Hematopoietic multipotent progenitor cell treated with erythropoietin and hydrocortisone succinate and interleukin-3 and kit ligand, for 6 days (in vitro differentiated cells): Measurements from ENCODE around the gene FRMPD2.
"Not testable (repeated sequence)": the region's sequence is repeated elsewhere in the genome, so short reads cannot be mapped to it uniquely, and the experiment has no call there.

Source experiments
- DNase-seq: peaks from one replicate; pipeline ENCODE4 v3.0.0-alpha.2; 2015

FRMPD2 gene

DNA sequence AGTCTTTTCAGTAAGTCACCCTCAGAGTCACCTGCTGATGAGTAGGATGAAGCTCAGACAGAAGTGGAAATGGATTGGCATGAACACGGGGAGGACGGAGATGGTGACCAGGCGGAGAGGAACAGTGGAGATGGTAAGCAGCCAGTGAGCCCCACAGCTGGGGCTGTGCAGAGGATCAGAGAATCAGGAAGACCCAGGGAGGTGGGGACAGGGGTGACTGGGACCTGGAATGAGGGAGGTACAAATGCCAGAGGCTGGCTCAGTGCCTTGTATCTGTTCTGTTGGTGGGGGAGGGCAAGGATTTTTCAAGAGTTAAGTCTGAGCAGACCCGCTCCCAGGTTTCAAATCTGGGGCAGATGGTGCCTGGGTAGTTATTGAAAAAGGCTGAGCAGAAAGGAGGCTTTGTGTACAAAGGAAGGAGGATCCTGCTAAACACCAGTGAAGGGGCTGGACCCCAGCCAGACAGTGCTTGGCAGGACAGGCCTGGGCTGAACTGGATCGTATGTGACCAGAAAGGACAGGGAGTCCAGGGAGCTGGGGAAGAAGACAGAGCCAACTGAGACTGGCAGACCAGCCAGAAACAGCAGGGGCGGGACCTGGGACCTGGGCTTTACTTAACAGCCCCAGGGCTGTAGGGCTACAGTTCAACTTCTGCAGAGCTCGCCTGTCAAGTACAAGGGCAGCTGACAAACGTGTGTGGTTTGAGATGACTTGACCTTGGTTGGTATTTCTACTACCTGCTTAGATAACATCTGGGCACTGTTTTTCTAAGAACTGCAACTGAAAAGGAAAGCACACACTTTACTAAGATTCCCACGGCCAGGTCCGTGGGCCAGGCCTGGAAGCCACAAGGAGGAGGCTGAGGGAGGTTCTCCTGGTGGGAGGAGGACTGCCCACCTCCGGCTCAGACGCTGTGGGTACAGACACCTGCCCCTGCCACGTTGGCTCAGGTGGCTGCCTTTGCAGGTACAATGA lies 13.2 kb upstream of the FRMPD2 start:
- DNase-seq: no peak

DNA sequence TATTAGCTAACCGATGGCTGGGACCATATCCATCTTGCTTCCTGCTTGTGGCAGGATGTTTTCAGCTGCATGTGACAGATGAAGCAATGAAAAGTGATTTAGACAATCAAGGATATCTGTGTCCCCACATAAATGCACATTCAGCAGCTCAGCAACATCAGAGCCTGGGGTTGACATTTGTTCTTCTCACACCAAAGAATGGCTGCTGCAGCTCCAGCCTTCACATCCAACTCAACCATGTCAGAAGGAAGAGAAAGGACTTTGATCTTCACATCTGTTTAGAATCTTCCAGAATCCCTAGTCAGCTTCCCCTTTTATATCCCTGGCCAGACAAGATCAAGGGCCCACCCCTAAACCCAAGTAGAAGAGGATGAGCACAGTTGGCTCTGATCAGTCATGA lies 11.9 kb upstream of the FRMPD2 start:
- no peak for DNase-seq

DNA sequence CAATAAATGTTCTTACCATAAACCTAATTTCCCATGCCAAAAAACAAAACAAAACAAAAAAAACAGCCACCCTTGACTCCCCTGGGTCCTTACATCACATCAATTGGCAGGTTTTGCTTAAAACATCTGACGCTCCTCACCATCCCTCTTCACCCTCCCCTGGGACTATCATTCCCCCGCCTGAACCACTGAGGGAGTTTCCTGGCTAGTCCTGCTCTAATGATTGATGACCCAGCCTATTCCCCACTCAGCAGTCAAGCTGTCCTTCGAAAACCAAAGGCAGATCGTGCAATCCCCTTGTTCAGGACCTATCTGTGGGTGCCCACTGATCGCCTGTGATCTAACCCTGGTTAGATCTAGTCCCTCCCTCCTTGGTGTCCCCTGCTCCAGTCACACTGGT lies 11.2 kb upstream of the FRMPD2 start:
- DNase-seq: no peak

DNA sequence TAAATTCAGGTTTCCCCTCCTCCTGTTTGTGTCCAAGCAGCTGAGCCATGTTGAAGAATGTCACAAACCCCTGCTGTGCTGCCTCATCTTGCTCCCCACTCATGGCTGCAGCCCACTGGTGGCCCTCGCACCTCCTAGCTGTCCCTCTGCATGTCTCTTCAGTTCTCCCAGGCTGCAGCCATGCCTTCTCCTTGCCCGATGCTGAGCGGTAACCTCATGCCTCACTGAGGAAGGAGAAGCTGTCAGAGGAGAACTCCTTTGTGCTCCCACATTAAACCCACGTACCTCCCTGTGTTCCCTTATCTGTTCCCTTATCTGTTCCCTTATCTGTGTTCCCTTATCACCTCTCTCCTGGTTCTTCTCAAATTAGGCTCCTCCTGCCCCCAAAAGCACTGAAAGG lies 10.3 kb upstream of the FRMPD2 start:
- no peak for DNase-seq

DNA sequence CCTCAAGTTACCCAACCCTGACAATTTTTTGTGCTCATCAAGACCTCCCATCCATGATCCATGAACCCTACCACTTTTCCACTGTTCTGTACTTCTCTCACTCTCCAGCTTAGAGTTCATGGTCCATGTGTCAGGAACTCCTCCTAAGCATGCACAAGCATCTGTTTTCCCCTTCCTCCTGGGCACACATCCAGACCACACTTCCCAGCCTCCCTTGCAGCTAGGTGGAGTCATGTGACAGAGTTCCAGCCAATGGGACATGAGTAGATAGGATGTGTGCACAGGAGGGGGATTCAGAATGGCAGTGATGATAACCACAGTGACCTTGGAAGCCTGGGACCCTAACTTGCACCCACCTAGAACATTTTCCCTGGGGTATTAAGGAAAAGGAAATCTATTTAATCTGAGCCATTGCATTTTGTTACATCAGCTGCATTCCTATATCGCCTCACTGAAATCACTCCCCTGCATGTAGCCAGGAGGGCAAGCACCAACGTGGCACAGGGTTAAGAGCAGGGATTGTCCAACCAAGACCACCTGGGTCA lies 9.6 kb upstream of the FRMPD2 start:
- no peak for DNase-seq

DNA sequence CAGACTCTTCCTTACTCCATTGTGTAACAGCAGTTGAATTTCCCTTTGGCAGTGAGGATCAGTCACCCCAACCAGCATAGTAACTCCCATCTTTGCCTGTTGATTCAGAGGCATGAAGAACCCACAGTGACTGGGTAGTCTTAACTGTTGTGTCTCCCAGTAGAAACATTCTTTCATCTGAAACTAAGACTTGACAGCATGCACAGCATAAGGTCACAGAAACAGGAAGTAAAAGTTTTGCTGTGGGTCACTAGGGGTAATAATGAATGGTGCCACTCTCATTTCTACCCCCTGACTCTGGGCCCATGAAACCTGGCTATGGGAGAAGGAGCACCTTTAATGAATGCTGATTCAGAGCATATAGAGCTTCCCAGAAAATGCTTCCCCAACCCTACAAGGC lies 8.3 kb upstream of the FRMPD2 start:
- DNase-seq: no peak

DNA sequence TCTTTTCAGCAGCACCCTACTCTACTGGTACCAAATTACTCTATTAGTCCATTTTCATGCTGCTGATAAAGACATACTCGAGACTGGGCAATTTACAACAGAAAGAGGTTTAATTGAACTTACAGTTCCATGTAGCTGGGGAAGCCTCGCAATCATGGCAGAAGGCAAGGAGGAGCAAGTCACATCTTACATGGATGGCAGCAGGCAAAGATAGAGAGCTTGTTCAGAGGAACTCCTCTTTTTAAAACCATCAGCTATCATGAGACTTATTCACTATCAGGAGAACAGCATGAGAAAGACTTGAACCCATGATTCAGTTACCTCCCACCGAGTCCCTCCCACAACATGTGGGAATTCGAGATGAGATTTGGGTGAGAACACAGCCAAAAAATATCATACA lies 7.2 kb upstream of the FRMPD2 start:
- not testable (repeated sequence) for DNase-seq

DNA sequence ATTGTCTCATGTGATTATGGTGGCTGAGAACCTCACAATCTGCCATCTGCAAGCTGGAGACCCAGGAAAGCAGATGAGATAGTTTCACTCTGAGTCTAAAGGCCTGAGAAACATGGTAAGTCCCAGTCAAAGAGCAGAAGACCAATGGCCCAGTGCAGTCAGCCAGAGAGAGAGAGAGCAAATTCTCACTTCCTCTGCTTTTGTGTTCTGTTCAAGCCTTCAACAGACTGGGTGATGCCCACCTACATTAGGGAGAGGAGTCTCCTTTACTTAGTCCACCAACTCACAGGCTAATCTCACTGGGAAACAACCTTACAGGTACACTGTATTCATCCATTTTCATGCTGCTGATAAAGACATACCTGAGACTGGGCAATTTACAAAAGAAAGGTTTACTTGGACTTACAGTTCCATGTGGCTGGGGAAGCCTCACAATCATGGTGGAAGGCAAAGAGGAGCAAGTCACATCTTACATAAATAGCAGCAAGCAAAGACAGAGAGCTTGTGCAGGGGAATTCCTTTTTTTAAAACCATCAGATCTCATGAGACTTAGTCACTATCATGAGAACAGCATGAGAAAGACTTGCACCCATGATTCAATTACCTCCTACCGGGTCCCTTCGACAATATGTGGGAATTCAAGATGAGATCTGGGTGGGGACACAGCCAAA lies 4.7 kb upstream of the FRMPD2 start:
- no peak for DNase-seq

DNA sequence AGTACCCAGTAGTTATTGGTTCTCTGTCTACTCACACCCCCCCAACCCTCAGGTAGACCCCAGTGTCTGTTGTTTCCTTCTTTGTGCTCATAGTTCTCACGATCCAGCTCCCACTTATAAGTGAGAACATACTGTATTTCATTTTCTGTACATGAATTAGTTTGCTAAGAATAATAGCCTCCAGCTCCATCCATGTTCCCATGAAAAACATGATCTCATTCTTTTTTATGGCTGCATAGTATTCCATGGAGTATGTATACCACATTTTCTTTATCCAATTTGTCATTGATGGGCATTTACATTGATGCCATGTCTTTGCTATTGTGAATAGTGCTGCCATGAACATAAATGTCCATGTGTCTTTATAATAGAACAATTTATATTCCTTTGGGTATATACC lies 2.6 kb upstream of the FRMPD2 start:
- DNase-seq: no peak

DNA sequence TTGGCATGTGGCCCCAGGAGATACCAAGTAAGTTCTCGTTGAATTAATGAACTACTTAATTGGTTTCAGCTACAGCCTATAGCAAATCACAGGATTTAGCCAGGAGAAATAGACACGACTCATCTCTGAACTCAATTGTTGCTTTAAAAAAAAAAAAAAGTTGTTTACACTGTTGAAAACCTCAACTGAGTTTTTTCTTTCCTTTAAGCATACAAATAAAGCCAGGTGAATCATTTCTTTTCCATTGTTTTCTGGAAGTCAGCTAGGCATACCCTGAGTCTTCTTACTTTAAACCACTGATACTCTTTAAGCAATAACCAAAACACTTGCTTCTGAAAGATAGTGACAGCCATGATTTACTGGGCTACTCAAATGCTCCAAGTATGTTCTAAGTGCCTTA lies 755 bp downstream of the FRMPD2 start:
- DNase-seq: no peak

DNA sequence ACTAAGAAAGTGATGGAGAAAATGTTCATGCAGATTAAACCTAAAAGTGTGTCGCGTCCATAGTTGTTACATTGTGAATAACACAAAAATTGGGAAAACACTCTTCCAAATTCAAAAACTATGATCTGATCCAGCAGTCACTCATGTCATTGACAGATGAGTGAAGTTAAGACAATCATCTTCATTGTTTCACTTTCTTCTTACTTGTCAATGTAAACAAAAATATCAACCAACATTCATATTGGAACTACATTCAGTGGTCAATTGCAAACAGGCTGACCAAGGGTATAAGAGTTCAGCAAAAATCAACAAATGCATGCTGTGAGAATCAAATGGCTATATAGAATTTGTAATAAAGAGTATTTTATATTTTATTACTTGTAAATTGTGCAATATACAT lies 1.8 kb downstream of the FRMPD2 start:
- DNase-seq: no peak

DNA sequence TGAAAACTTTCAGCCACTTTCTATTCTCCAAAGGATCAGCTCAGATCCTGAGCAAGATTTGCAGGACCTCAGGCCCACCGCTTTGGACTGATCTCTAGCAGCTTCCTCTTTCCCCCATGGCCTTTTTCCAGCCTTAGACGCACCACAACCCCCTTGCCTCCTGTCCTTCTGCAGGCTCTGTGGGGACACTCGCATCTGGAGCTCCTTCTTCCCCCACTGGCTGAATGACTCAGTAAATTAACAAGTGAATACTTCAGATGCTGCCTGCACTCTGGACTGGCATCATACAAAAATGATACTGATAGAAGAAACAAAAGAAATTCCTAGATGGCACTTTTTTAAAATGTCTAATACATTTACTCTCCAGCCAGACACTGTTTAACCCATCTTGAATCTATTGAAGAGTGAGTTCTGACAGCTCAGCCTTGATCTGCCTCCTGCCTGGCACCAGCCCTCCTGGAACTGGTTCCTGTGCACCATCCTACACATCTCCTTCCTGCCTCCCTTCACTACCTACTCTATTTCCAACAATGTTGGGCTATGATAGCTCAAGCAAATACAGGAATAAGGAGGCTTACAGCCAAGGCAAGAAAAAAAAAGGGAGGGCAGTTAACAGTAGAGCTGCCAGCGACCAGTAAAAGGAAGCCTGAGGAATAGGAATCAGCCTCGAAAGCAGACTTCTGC lies 3.3 kb downstream of the FRMPD2 start:
- DNase-seq: peak; percentile 2

DNA sequence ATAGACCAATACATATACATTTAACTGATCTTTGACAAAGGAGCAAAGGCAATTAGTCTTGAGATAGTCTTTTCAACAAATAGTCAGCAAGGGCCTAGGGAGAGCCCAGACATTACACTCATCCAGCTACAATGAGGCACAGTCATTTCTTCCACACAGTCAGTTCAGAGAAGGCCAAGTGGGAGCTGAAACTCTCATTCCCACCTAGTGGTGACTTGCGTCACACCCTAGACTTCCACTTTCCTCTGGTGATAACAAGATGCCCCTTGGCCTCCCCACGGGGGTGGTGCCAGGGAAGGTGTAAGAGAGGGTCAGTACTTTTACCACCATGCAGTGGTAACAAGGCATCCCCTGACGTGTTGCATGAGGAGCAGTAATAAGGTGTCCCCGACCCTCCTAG lies 8.0 kb downstream of the FRMPD2 start:
- no peak for DNase-seq

DNA sequence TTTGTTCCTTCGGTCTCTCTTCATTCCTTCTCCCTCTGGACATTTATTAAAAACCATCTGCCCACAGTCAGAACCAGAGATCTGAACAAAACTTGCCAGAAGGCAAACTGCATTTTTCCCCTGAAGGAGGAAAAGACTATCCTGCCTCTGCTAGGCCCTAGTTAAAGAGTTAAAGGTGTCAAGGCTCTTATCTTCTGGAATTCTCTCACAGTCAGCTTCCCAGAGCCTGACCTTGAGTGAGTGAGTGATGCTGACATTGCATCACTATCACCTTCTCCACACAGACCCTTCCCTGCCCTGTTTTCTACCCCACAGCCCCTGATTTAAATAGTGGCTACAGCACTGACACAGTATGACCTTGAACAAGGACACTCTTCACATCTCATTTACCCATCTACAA lies 16.4 kb downstream of the FRMPD2 start:
- DNase-seq: no peak

DNA sequence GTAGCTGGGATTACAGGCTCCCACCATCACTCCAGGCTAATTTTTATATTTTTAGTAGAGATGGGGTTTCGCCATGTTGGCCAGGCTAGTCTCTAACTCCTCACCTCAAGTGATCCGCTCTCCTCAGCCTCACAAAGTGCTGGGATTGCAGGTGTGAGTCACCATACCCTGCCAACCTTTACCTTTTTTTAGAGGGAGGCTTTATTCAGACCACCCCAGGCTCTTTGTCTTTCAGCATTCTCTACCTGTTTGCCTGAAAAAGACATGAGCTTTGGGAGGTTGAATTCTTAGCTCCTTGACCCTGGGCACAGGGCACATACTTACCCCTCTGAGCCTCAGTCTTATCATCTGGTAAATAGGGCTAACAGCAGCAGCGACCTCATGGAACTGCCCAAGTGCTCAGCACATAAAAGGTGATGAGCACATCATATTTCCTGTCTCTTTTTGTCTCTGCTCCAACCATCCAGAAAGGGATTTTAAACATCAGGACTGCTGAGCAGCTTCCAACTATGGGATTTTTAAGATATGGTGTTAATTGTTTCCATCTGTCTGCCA lies 17.0 kb downstream of the FRMPD2 start:
- no peak for DNase-seq

DNA sequence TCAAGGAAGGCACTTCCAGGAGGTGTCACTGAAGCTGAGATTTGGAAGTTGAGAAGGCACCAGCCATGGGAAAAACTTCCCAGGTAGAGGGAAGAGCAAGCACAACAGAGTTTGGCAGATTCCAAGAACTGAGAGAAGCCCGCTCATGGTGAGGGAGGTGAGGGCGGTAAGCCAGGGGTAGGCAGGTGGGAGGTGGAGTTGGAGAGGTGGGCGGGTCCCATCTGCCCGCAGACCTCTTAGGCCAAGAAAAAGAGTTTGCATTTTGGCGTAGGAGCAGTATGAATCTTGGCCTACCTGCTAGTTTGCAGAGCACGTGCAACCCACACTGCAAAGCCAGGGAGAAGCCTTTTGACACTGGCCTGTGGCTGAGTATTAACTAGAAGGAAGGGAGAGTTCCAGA lies 18.8 kb downstream of the FRMPD2 start:
- DNase-seq: no peak

DNA sequence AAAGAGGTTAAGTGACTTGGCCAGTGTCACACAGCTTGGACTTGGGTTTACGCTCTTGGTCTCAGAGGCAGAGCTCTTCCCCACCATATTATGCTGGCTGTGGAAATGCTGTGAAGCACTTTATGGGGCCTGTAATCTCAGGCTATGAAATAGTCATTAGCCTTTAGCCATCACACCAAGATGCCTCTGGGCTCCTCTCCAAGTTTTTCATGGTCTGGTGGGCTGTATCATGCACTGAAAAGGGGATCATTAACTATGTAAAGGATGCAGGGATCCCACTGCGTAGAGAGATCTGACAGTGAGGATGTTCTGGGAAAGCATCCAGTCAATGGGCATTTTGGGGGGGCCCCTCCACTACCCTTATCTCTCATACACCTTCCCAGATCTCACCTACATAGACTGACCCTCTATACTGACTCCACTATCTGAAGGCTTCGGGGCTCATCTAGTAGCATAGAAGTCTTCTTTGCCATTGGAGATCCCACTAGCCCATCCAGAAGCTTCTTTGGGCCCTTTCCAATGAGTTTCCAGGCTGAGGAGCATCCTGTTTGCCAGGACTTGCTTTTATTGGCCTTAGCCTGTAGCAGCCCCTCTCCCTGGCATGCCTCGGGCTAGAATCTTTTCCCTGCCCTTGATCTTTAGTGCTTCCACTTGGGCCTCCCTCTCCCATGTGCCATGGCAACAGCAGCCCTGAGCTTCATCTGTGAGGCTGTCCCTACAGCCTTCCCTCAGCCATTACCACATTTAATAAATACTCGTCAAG lies 19.6 kb downstream of the FRMPD2 start:
- DNase-seq: no peak

DNA sequence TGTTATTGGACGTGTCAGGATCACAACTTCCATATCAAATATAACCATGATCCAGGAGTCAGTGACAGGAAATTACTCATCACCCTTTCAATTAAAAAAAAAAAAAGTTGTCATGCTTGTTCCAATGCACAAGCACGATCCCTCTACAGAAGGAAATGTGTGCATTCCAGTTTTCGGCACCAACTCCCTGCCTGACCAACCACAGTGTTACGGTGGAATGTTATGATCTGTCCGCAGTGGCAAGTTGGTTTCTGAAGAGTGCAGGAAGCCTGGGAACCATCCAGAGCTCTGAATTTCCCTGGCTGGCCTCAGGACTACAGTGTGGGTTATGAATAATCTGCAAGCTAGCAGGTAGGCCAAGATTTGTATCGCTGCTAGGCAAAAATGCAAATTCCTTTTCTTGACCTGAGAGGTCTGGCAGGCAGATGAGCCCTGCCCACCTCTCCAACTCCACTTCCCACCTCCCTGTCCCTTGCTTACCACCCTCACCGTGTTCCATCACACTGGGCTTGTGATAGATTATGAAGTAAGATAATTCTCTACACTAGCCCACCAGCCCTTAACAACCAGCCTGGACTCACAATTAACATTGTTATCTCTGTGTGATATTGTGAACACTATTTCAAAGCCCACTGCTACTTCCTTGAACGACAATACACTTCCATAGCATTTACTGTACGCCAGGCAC lies 20.4 kb downstream of the FRMPD2 start:
- no peak for DNase-seq

DNA sequence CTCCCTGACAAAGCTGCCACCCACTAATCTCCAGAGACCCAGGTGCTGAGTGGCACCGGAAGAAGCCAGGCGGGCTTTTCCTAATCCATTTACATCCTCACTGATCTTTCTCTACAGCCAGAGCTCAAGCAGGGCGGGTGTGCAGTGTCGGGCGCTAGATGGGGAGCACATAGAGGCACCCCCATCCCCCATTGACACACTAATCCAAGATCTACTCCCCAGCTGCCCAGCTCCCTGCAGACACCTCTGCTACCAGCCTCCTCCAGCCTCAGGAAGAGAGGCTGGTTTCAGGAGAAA lies 22.2 kb downstream of the FRMPD2 start:
- DNase-seq: no peak

DNA sequence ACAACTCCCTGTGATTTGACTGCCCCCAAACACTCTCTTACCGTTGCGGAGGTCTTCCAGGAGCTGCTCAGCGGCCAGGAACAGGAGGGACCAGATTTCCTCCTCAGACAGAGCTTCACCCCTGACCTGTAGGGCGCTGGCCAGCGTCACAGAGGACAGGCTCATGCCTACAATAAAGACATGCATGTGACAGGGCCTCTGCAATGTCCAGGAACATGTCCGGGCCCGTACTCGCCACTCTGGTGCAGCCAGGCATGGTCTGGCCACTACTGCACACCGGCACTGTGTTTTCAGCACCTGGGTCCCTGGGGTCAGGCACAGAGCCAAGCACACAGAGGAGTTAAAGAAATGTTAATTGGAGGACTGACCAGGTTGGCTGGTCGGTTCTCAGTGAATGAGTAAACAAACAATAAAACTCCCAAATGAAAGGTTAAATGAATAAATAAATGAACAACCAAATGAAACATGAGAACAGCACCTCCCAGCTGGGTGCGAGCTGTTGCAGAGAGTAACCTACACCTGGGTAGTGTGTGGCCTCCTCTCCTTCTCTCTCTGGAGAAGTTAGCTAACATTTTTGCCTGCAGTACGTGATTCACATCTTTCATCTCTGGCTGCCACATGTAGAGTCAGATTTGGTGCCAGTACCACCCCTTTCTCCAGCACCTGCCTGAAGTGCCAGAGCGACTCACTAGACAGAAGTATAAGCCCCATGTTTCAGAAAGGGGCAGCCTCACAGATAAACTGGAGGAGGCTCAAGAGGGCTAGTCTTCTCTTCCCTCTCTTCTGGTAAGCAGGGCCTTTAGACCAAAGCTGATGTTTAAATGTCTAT lies 22.8 kb downstream of the FRMPD2 start:
- no peak for DNase-seq

DNA sequence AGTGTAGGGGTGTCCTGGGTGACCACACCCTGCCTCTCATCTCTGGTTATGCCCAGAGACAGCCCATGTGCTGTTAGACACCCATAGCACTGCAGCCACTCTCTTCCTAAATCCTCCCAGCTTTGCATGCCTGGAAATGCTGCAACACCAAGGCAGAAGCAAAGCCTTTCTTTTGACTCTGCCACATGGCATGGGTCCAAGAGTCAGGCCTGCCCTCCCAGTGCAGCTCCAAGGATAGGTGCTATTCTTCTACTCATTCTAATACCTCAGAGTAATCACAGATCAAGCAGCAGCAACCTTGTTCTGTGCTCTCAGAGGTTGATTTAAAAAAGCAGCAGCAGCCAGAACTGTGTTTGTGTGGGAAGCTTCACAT lies 23.4 kb downstream of the FRMPD2 start:
- DNase-seq: no peak
